ENCODE measurements around the gene CXADR. TPM values are rescaled to one million over a fixed set of nuclear protein-coding genes. Genes with fewer than 3 reads are reported as not detected.

CXADR gene
- total and polyA plus RNA-seq, 9 of the 15 experiments (the other 6 are each of a cell fraction or from before 2014, with no cell fraction given) = 0.01 to 0.41 (median 0.14) TPM

DNA sequence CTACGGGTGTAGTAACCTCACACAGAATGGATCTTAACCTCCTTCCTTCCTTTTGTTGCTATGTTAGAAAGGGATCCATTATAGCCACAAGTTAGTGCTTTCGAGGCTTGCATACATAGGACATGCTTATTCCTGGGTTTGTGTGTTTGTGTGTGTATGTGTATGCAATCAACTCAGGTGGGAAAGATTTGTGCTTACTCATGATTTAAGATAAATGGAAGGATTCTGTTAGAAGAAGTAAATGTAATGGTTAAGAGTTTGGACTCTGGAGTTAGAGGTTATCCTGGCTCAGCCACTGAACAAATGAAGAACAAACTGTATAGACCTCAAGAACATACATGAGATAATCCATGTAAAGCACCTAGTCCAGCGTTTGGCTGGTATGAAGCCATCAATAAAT, 71.1 kb downstream of the CXADR start:
- H3K4me2 ChIP-seq (ENCODE audit: insufficient read depth, low read length) = no peak overlapping the region
- CTCF ChIA-PET (ENCODE audit: low intra/inter-chr PET ratio) = no interaction called here
- H4K20me1 ChIP-seq (replicated peaks; ENCODE audit: control insufficient read depth, insufficient read depth, low read length) = no peaks in the 10 kb centered on the region
- BruUV-seq (replicated peaks) = no TSS peak
- in situ Hi-C loops (cut with MboI) (no loop called here), intact Hi-C loops (cut with micrococcal nuclease) (no loop called here)
- no peaks in the 10 kb centered on the region for H3K4me1 ChIP-seq (replicated peaks in 1 of 2; ENCODE audit: control insufficient read depth in 2 of 2, insufficient read depth in 2 of 2, low read length in 2 of 2)
- ATAC-seq (no peak), DNase-seq (ENCODE audit: extremely low read depth in 1 of 4, low spot score in 3 of 4) (no peak), FAIRE-seq (no peak)
- no peaks in the 10 kb centered on the region for H3K36me3 ChIP-seq (ENCODE audit: control insufficient read depth, insufficient read depth, low read length)
- H3K27ac ChIP-seq (ENCODE audit: extremely low read depth, low read depth, low read length) = no peak overlapping the region
- H3K9ac ChIP-seq (ENCODE audit: insufficient read depth in 1 of 2, low read depth in 2 of 2, low read length in 2 of 2) = no peak overlapping the region
- peak; percentile 35; the same call in 1 of the 2 replicates for TF ChIP-seq C11orf30 (IDR thresholded peaks at IDR 0.05; ENCODE audit: low read depth)
- TF ChIP-seq, protein P1, sequence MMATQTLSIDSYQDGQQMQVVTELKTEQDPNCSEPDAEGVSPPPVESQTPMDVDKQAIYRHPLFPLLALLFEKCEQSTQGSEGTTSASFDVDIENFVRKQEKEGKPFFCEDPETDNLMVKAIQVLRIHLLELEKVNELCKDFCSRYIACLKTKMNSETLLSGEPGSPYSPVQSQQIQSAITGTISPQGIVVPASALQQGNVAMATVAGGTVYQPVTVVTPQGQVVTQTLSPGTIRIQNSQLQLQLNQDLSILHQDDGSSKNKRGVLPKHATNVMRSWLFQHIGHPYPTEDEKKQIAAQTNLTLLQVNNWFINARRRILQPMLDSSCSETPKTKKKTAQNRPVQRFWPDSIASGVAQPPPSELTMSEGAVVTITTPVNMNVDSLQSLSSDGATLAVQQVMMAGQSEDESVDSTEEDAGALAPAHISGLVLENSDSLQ (IDR thresholded peaks at IDR 0.05) = no peak
- TF ChIP-seq, protein P2, sequence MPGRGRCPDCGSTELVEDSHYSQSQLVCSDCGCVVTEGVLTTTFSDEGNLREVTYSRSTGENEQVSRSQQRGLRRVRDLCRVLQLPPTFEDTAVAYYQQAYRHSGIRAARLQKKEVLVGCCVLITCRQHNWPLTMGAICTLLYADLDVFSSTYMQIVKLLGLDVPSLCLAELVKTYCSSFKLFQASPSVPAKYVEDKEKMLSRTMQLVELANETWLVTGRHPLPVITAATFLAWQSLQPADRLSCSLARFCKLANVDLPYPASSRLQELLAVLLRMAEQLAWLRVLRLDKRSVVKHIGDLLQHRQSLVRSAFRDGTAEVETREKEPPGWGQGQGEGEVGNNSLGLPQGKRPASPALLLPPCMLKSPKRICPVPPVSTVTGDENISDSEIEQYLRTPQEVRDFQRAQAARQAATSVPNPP (IDR thresholded peaks at IDR 0.05; ENCODE audit: borderline replicate concordance, insufficient read depth, insufficient read length) = no peak
- no peak for TF ChIP-seq ZNF239 (CRISPR knock-in tag; IDR thresholded peaks at IDR 0.05)
- no peak for TF ChIP-seq NONO (IDR thresholded peaks at IDR 0.05; ENCODE audit: low read depth in 2 of 2, low read length in 1 of 2)
- TF ChIP-seq ZNF316 (IDR thresholded peaks at IDR 0.05) = peak; percentile 54; the same call in 1 of the 2 replicates
- TF ChIP-seq MAFG (tag; conservative IDR thresholded peaks at IDR 0.05) = 0 out of 2 replicates have a peak, but pooled peaks have one; percentile 13
- 2% methylated on average over 3 of the region's 3 CpGs for WGBS (ENCODE audit: insufficient coverage, low coverage, missing lambda C conversion rate)
- POLR2A ChIA-PET = no interaction called here
- H3K9me3 ChIP-seq (replicated peaks; ENCODE audit: control insufficient read depth, insufficient read depth, low read depth, low read length) = no peaks in the 10 kb centered on the region
- H3K9me1 ChIP-seq (ENCODE audit: control insufficient read depth, insufficient read depth, low read length) = no peaks in the 10 kb centered on the region
- H3K27me3 ChIP-seq (ENCODE audit: control insufficient read depth in 2 of 2, insufficient read depth in 2 of 2, low read length in 2 of 2) = peaks cover 0 to 3% of the 10 kb centered on the region in 2 experiments; a peak in 1 of 5 replicates
- no peak overlapping the region for H2AFZ ChIP-seq (ENCODE audit: low read depth, low read length)
- no peak overlapping the region for H3K4me3 ChIP-seq
- H3K79me2 ChIP-seq (ENCODE audit: control insufficient read depth, insufficient read depth, low read length) = no peaks in the 10 kb centered on the region

Data from K562 (cell line).